Cardiac fibroblast (primary cell): ENCODE data around the gene NKX1-2.

Experiments
- DNase-seq, 2 donors: peaks; one replicate each; pipeline versions ENCODE4 v3.0.0 to v3.0.0-alpha.2; 2010; ENCODE audit warnings: low read depth in 2 of 2
- H3K4me3 ChIP-seq, 2 donors: replicated peaks in 1 of 2; 1 replicate in 1 of 2; 2 replicates in 1 of 2; pipeline ENCODE4 v1.5.1; 2011; ENCODE audit warnings: low read depth in 2 of 2, low read length in 2 of 2, mild to moderate bottlenecking in 2 of 2, moderate library complexity in 1 of 2
- CTCF ChIP-seq: IDR thresholded peaks from one replicate; pipeline ENCODE4 v1.5.1; 2011; ENCODE audit warnings: low read depth, mild to moderate bottlenecking, low read length, inconsistent platforms

The NKX1-2 gene

GRCh38 chr10:124484661-124485060, 34.8 kb upstream of the NKX1-2 start:
- H3K4me3 ChIP-seq = no peak overlapping the region
- TF ChIP-seq CTCF = no peak
- no peak for DNase-seq

GRCh38 chr10:124484031-124484430, 34.2 kb upstream of the NKX1-2 start:
- H3K4me3 ChIP-seq = no peak overlapping the region
- no peak for TF ChIP-seq CTCF
- DNase-seq = no peak

- no peak for TF ChIP-seq CTCF
- DNase-seq = no peak
- H3K4me3 ChIP-seq = no peak overlapping the region
These were observed 33.0 kb upstream of the NKX1-2 start for GRCh38 chr10:124482876-124483275.

GRCh38 chr10:124482236-124482800, 32.5 kb upstream of the NKX1-2 start:
- no peak for TF ChIP-seq CTCF
- H3K4me3 ChIP-seq = no peak overlapping the region
- DNase-seq = no peak

GRCh38 chr10:124481717-124482116, 31.9 kb upstream of the NKX1-2 start:
- no peak overlapping the region for H3K4me3 ChIP-seq
- no peak for TF ChIP-seq CTCF
- no peak for DNase-seq

GRCh38 chr10:124480860-124481259, 31.0 kb upstream of the NKX1-2 start:
- TF ChIP-seq CTCF = no peak
- no peak for DNase-seq
- H3K4me3 ChIP-seq = no peak overlapping the region

- no peak for DNase-seq
- H3K4me3 ChIP-seq = no peak overlapping the region
- TF ChIP-seq CTCF = no peak
These were observed 28.7 kb upstream of the NKX1-2 start for GRCh38 chr10:124478515-124478914.
